H9 (cell line): ENCODE measurements around the gene ARID1B. TPM values are rescaled to one million over a fixed set of nuclear protein-coding genes. Genes with fewer than 3 reads are reported as not detected.

Experiments used
- DNase-seq: peaks from one replicate; pipeline ENCODE4 v3.0.0-alpha.2; 2017
- H2AFZ ChIP-seq: one replicate; pipeline ENCODE4 v1.6.1; 2013; ENCODE audit warnings: mild to moderate bottlenecking, low read length, control low read depth, moderate library complexity
- H2AK5ac ChIP-seq: 2 replicates; pipeline ENCODE4 v1.6.1; 2013; ENCODE audit warnings: low read length, control low read depth, mixed read lengths; ENCODE audit not compliant: insufficient read length
- H2BK120ac ChIP-seq: one replicate; pipeline ENCODE4 v1.6.1; 2013; ENCODE audit warnings: low read depth, mild to moderate bottlenecking, low read length, control low read depth, inconsistent platforms; ENCODE audit not compliant: poor library complexity, severe bottlenecking
- H2BK12ac ChIP-seq: 2 replicates; pipeline ENCODE4 v1.6.1; 2013; ENCODE audit warnings: low read length, control low read depth, mixed read lengths, low read depth; ENCODE audit not compliant: insufficient read length
- H2BK15ac ChIP-seq: 2 replicates; pipeline ENCODE4 v1.6.1; 2013; ENCODE audit warnings: low read depth, low read length, control low read depth
- H2BK20ac ChIP-seq: one replicate; pipeline ENCODE4 v1.6.1; 2013; ENCODE audit warnings: low read depth, mild to moderate bottlenecking, low read length, control low read depth, inconsistent platforms; ENCODE audit not compliant: poor library complexity, severe bottlenecking
- H2BK5ac ChIP-seq: 2 replicates; pipeline ENCODE4 v1.6.1; 2013; ENCODE audit warnings: low read length, control low read depth, mixed read lengths; ENCODE audit not compliant: insufficient read length
- H3K14ac ChIP-seq: 2 replicates; pipeline ENCODE4 v1.6.1; 2013; ENCODE audit warnings: low read length, control low read depth; ENCODE audit not compliant: insufficient read depth
- H3K18ac ChIP-seq: 2 replicates; pipeline ENCODE4 v1.6.1; 2013; ENCODE audit warnings: low read depth, mild to moderate bottlenecking, mixed read lengths, low read length, control low read depth; ENCODE audit not compliant: insufficient read length
- H3K23ac ChIP-seq: 2 replicates; pipeline ENCODE4 v1.6.1; 2013; ENCODE audit warnings: low read length, control low read depth, mixed read lengths, low read depth; ENCODE audit not compliant: insufficient read length
- H3K23me2 ChIP-seq: 2 replicates; pipeline ENCODE4 v1.6.1; 2013; ENCODE audit warnings: low read depth, mild to moderate bottlenecking, mixed read lengths, low read length, control low read depth; ENCODE audit not compliant: insufficient read length, poor library complexity, severe bottlenecking
- H3K27ac ChIP-seq: 2 replicates; pipeline ENCODE4 v1.5.1; 2013; ENCODE audit warnings: low read length, control low read depth, mixed read lengths, low read depth; ENCODE audit not compliant: insufficient read length
- H3K27me3 ChIP-seq: 2 replicates; pipeline ENCODE4 v1.6.1; 2013; ENCODE audit warnings: low read length, control low read depth, inconsistent platforms; ENCODE audit not compliant: insufficient read depth
- H3K4ac ChIP-seq: 2 replicates; pipeline ENCODE4 v1.6.1; 2013; ENCODE audit warnings: low read depth, mild to moderate bottlenecking, control low read depth, inconsistent platforms, low read length, moderate library complexity
- H3K4me1 ChIP-seq: 2 replicates; pipeline ENCODE4 v1.6.1; 2013; ENCODE audit warnings: low read length, control low read depth, inconsistent platforms; ENCODE audit not compliant: insufficient read depth
- H3K4me2 ChIP-seq: 2 replicates; pipeline ENCODE4 v1.6.1; 2013; ENCODE audit warnings: low read length, control low read depth, mixed read lengths; ENCODE audit not compliant: insufficient read length, insufficient read depth
- H3K56ac ChIP-seq: 2 replicates; pipeline ENCODE4 v1.6.1; 2013; ENCODE audit warnings: low read depth, mild to moderate bottlenecking, mixed read lengths, low read length, control low read depth; ENCODE audit not compliant: insufficient read length
- H3K79me1 ChIP-seq: 2 replicates; pipeline ENCODE4 v1.6.1; 2013; ENCODE audit warnings: low read depth, mild to moderate bottlenecking, moderate library complexity, low read length, control low read depth, inconsistent platforms; ENCODE audit not compliant: insufficient read depth, poor library complexity, severe bottlenecking
- H3K79me2 ChIP-seq: 2 replicates; pipeline ENCODE4 v1.6.1; 2013; ENCODE audit warnings: low read length, control low read depth, inconsistent platforms; ENCODE audit not compliant: insufficient read depth
- H3K9ac ChIP-seq: 2 replicates; pipeline ENCODE4 v1.6.1; 2013; ENCODE audit warnings: low read length, control low read depth, mixed read lengths; ENCODE audit not compliant: insufficient read length; ENCODE audit errors: extremely low read depth
- H3K9me3 ChIP-seq: one replicate; pipeline ENCODE4 v1.6.1; 2013; ENCODE audit warnings: low read depth, low read length, inconsistent platforms; ENCODE audit not compliant: control insufficient read depth
- H3T11ph ChIP-seq: one replicate; pipeline ENCODE4 v1.6.1; 2013; ENCODE audit warnings: mild to moderate bottlenecking, low read length, control low read depth, inconsistent platforms
- H4K20me1 ChIP-seq: one replicate; pipeline ENCODE4 v1.6.1; 2013; ENCODE audit not compliant: control insufficient read depth, insufficient read length, insufficient read depth
- H4K5ac ChIP-seq: 2 replicates; pipeline ENCODE4 v1.6.1; 2013; ENCODE audit warnings: low read depth, mild to moderate bottlenecking, mixed read lengths, low read length, control low read depth; ENCODE audit not compliant: insufficient read length
- H4K8ac ChIP-seq: replicated peaks from 2 replicates; pipeline ENCODE4 v1.6.1; 2013; ENCODE audit warnings: low read length, control low read depth, mixed read lengths, low read depth; ENCODE audit not compliant: insufficient read length
- H4K91ac ChIP-seq: 2 replicates; pipeline ENCODE4 v1.6.1; 2013; ENCODE audit warnings: low read depth, mild to moderate bottlenecking, moderate library complexity, mixed read lengths, low read length, control low read depth; ENCODE audit not compliant: insufficient read length
- H3K27ac Mint-ChIP-seq, 3 experiments: 2 replicates in 2 of 3; 3 replicates in 1 of 3; pipeline ENCODE4 v1.8.0; 2020 to 2021; ENCODE audit warnings: mixed read lengths in 3 of 3, mild to moderate bottlenecking in 1 of 3, moderate library complexity in 1 of 3
- H3K27me3 Mint-ChIP-seq: 2 replicates; pipeline ENCODE4 v1.8.0; 2021; ENCODE audit warnings: low read depth, mild to moderate bottlenecking, moderate library complexity, mixed read lengths
- H3K36me3 Mint-ChIP-seq, 3 experiments: 2 replicates in 2 of 3; 3 replicates in 1 of 3; pipeline ENCODE4 v1.8.0; 2020 to 2021; ENCODE audit warnings: low read depth in 3 of 3, mixed read lengths in 3 of 3; ENCODE audit not compliant: insufficient read depth in 1 of 3
- H3K4me1 Mint-ChIP-seq, 2 experiments: 2 replicates each; pipeline ENCODE4 v1.8.0; 2020; ENCODE audit warnings: mixed read lengths in 2 of 2
- H3K4me3 Mint-ChIP-seq, 2 experiments: 2 replicates in 1 of 2; 3 replicates in 1 of 2; pipeline ENCODE4 v1.8.0; 2020 to 2021; ENCODE audit warnings: mild to moderate bottlenecking in 2 of 2, mixed read lengths in 2 of 2, moderate library complexity in 1 of 2
- H3K9me3 Mint-ChIP-seq, 2 experiments: 2 replicates in 1 of 2; 3 replicates in 1 of 2; pipeline ENCODE4 v1.8.0; 2020; ENCODE audit warnings: mild to moderate bottlenecking in 2 of 2, mixed read lengths in 2 of 2, moderate library complexity in 1 of 2
- CTCF ChIP-seq: fragments of 200-600 bp; sonication (generic); conservative IDR thresholded peaks from 3 replicates; pipeline ENCODE4 v1.8.0; 2021; ENCODE audit warnings: antibody characterized with exemption, mild to moderate bottlenecking
- WGBS: extraction: QIAGEN DNeasy Blood & Tissue Kit; methylation state at CpG from one replicate; pipeline ENCODE4 v1.1.7; 2013; ENCODE audit warnings: missing lambda C conversion rate, low lambda C conversion rate, mixed read lengths; ENCODE audit not compliant: insufficient read length; ENCODE audit errors: extremely low coverage; 5-methylcytosine and 5-hydroxymethylcytosine counted together
- total RNA-seq: library from RNA; stranded (reverse); gene quantifications from 2 replicates; pipeline ENCODE4 v1.2.1, GENCODE V29; 2021

The ARID1B gene
- total RNA-seq, 1 experiment from 2014 or later: 88.2 TPM

- Histone ChIP-seq H2BK20ac (no peak overlapping the region), H3T11ph (no peak overlapping the region), H3K4ac (no peak overlapping the region), H3K23me2 (no peaks in the 10 kb centered on the region), H4K5ac (no peak overlapping the region), H2AFZ (no peak overlapping the region), H3K4me2 (no peak overlapping the region), H4K20me1 (no peaks in the 10 kb centered on the region), H3K9ac (no peak overlapping the region), H4K8ac (no peak overlapping the region), H3K4me1 (peaks cover 8% of the 10 kb centered on the region; the same call in 1 of the 2 replicates), H2BK120ac (no peak overlapping the region), H3K9me3 (no peaks in the 10 kb centered on the region), H2BK15ac (no peak overlapping the region), H3K56ac (no peak overlapping the region), H2AK5ac (no peak overlapping the region), H3K79me1 (peaks cover 6% of the 10 kb centered on the region), H3K23ac (no peak overlapping the region), H2BK5ac (no peak overlapping the region), H3K18ac (no peak overlapping the region), H3K14ac (no peak overlapping the region), H3K79me2 (peaks cover 5% of the 10 kb centered on the region; the same call in 1 of the 2 replicates), H2BK12ac (no peak overlapping the region), H3K27ac (no peak overlapping the region), H3K27me3 (no peaks in the 10 kb centered on the region), H4K91ac (no peak overlapping the region)
- no peak overlapping the region for H3K4me3 Mint-ChIP-seq
- H3K27ac Mint-ChIP-seq: peak overlapping the region in 2 of 3 experiments; percentile 61 to 83; a peak in 5 of 7 replicates
- no peak for TF ChIP-seq CTCF
- H3K27me3 Mint-ChIP-seq: no peaks in the 10 kb centered on the region
- no peak for DNase-seq
- peaks cover 0 to 8% (median 2%) of the 10 kb centered on the region in 3 experiments; a peak in 4 of 7 replicates for H3K36me3 Mint-ChIP-seq
- no peaks in the 10 kb centered on the region for H3K9me3 Mint-ChIP-seq
- H3K4me1 Mint-ChIP-seq: peaks cover 57 to 61% of the 10 kb centered on the region in 2 experiments
- WGBS: no CpG with 5 or more reads among the region's 11 CpGs
These were observed 139.1 kb downstream of the ARID1B start for GRCh38 chr6:156916130-156916801.
